Activated T-helper 2 cell treated with anti-CD3 and anti-CD28 coated beads, Interferon-gamma antibody, Interleukin-2, Interleukin-4, amounts not matched to agents 10 μg/mL and 5 μg/mL and 100 μg/mL, durations not matched to agents 14 hours and 24 hours and 36 hours (primary cell): ENCODE measurements around the gene TCEAL3. TPM values are rescaled to one million over a fixed set of nuclear protein-coding genes. Genes with fewer than 3 reads are reported as not detected.

Experiments
- DNase-seq: peaks from one replicate; pipeline ENCODE4 v3.0.0; 2021; ENCODE audit warnings: low spot score
- H3K27ac Mint-ChIP-seq: one replicate; pipeline ENCODE4 v1.8.0; 2021; ENCODE audit warnings: mixed read lengths
- H3K27me3 Mint-ChIP-seq: one replicate; pipeline ENCODE4 v1.8.0; 2021; ENCODE audit warnings: low read depth, mixed read lengths
- H3K36me3 Mint-ChIP-seq: one replicate; pipeline ENCODE4 v1.8.0; 2021; ENCODE audit warnings: low read depth, mixed read lengths
- H3K4me1 Mint-ChIP-seq: one replicate; pipeline ENCODE4 v1.8.0; 2021; ENCODE audit warnings: low read depth, mixed read lengths
- H3K4me3 Mint-ChIP-seq: one replicate; pipeline ENCODE4 v1.8.0; 2021; ENCODE audit warnings: low read depth, mild to moderate bottlenecking, moderate library complexity, mixed read lengths
- H3K9me3 Mint-ChIP-seq: one replicate; pipeline ENCODE4 v1.8.0; 2021; ENCODE audit warnings: mixed read lengths
- intact Hi-C: fragments of 100-400 bp; cut with micrococcal nuclease; formaldehyde crosslinking; loops from one replicate; pipeline ENCODE4 v1.15.1; 2023
- total RNA-seq: library from RNA; stranded (reverse); gene quantifications from 2 replicates; pipeline ENCODE4 v1.2.3, GENCODE V29; 2022

The TCEAL3 gene
- 0.78 and 0.87 TPM in 2 replicates for total RNA-seq

GRCh38 chrX:103607364-103608305, at the start of gene TCEAL3:
TCEAL3 (plus strand) TSS chrX:103607963; CDS start chrX:103609065, 1,102 bp downstream.
- no peak for DNase-seq
- Mint-ChIP-seq H3K36me3 (no peaks in the 10 kb centered on the region), H3K4me1 (no peaks in the 10 kb centered on the region), H3K27me3 (peaks cover 13% of the 10 kb centered on the region), H3K9me3 (no peaks in the 10 kb centered on the region), H3K4me3 (peak within 1 kb of the TSS; percentile 58), H3K27ac (no peak within 1 kb of the TSS)
- intact Hi-C loops, result no loop called here

GRCh38 chrX:103560256-103560655, 47.5 kb upstream of the TCEAL3 start:
- no peak for DNase-seq
- no peak overlapping the region for H3K27ac Mint-ChIP-seq
- no peaks in the 10 kb centered on the region for H3K4me1 Mint-ChIP-seq
- no peak overlapping the region for H3K4me3 Mint-ChIP-seq
- no peaks in the 10 kb centered on the region for H3K36me3 Mint-ChIP-seq
- intact Hi-C loops, result no loop called here
- no peaks in the 10 kb centered on the region for H3K9me3 Mint-ChIP-seq
- peaks cover 16% of the 10 kb centered on the region for H3K27me3 Mint-ChIP-seq

GRCh38 chrX:103562801-103563200, 45.0 kb upstream of the TCEAL3 start:
- H3K4me1 Mint-ChIP-seq, result no peaks in the 10 kb centered on the region
- H3K4me3 Mint-ChIP-seq, result no peak overlapping the region
- intact Hi-C loops, result no loop called here

GRCh38 chrX:103565197-103565596, 42.6 kb upstream of the TCEAL3 start:
- no peak for DNase-seq
- no peaks in the 10 kb centered on the region for H3K36me3 Mint-ChIP-seq
- H3K9me3 Mint-ChIP-seq, result no peaks in the 10 kb centered on the region
- intact Hi-C loops, result no loop called here
- no peaks in the 10 kb centered on the region for H3K4me1 Mint-ChIP-seq
- H3K4me3 Mint-ChIP-seq, result no peak overlapping the region
- no peak overlapping the region for H3K27ac Mint-ChIP-seq
- H3K27me3 Mint-ChIP-seq, result peaks cover 12% of the 10 kb centered on the region

More at GRCh38 chrX:103562801-103563200, 45.0 kb upstream of the TCEAL3 start:
- no peaks in the 10 kb centered on the region for H3K36me3 Mint-ChIP-seq
- no peak overlapping the region for H3K27ac Mint-ChIP-seq
- peaks cover 11% of the 10 kb centered on the region for H3K27me3 Mint-ChIP-seq
- H3K9me3 Mint-ChIP-seq, result no peaks in the 10 kb centered on the region
- no peak for DNase-seq

- Mint-ChIP-seq H3K4me3 (no peak overlapping the region), H3K36me3 (no peaks in the 10 kb centered on the region), H3K4me1 (no peaks in the 10 kb centered on the region), H3K27me3 (peaks cover 7% of the 10 kb centered on the region), H3K9me3 (no peaks in the 10 kb centered on the region), H3K27ac (no peak overlapping the region)
- no peak for DNase-seq
- intact Hi-C loops, result no loop called here
These were observed 42.0 kb upstream of the TCEAL3 start for GRCh38 chrX:103565752-103566151.

- intact Hi-C loops, result no loop called here
- H3K36me3 Mint-ChIP-seq, result no peaks in the 10 kb centered on the region
- DNase-seq, result no peak
These were observed 36.6 kb upstream of the TCEAL3 start for GRCh38 chrX:103571121-103571520.

GRCh38 chrX:103571726-103572125, 36.0 kb upstream of the TCEAL3 start:
- DNase-seq, result no peak
- Mint-ChIP-seq H3K27me3 (peaks cover 2% of the 10 kb centered on the region), H3K4me3 (no peak overlapping the region), H3K27ac (no peak overlapping the region), H3K4me1 (no peaks in the 10 kb centered on the region), H3K9me3 (no peaks in the 10 kb centered on the region), H3K36me3 (no peaks in the 10 kb centered on the region)
- intact Hi-C loops, result no loop called here

More at GRCh38 chrX:103571121-103571520, 36.6 kb upstream of the TCEAL3 start:
- Mint-ChIP-seq H3K4me1 (no peaks in the 10 kb centered on the region), H3K27ac (no peak overlapping the region), H3K27me3 (peaks cover 2% of the 10 kb centered on the region), H3K9me3 (no peaks in the 10 kb centered on the region), H3K4me3 (no peak overlapping the region)

- no peak overlapping the region for H3K27ac Mint-ChIP-seq
- H3K27me3 Mint-ChIP-seq, result peaks cover 5% of the 10 kb centered on the region
- H3K36me3 Mint-ChIP-seq, result no peaks in the 10 kb centered on the region
- H3K9me3 Mint-ChIP-seq, result no peaks in the 10 kb centered on the region
- no peak for DNase-seq
- H3K4me3 Mint-ChIP-seq, result no peak overlapping the region
- H3K4me1 Mint-ChIP-seq, result no peaks in the 10 kb centered on the region
- intact Hi-C loops, result no loop called here
These were observed 34.6 kb upstream of the TCEAL3 start for GRCh38 chrX:103573202-103573601.

- DNase-seq, result no peak
- intact Hi-C loops, result no loop called here
- Mint-ChIP-seq H3K9me3 (peaks cover 7% of the 10 kb centered on the region), H3K4me1 (peaks cover 3% of the 10 kb centered on the region), H3K27me3 (peaks cover 20% of the 10 kb centered on the region), H3K4me3 (peak overlapping the region; percentile 55), H3K36me3 (no peaks in the 10 kb centered on the region), H3K27ac (no peak overlapping the region)
These were observed 23.2 kb upstream of the TCEAL3 start for GRCh38 chrX:103584596-103584995.

- H3K36me3 Mint-ChIP-seq, result no peaks in the 10 kb centered on the region
- no peak for DNase-seq
- peak within 1 kb of the TSS; percentile 79 for H3K4me3 Mint-ChIP-seq
- peaks cover 7% of the 10 kb centered on the region for H3K9me3 Mint-ChIP-seq
- H3K4me1 Mint-ChIP-seq, result peaks cover 3% of the 10 kb centered on the region
- intact Hi-C loops, result no loop called here
- H3K27ac Mint-ChIP-seq, result no peak within 1 kb of the TSS
- H3K27me3 Mint-ChIP-seq, result peaks cover 17% of the 10 kb centered on the region
These were observed 22.1 kb upstream of the TCEAL3 start, which contains the start of gene TCEAL4 for GRCh38 chrX:103585411-103586313. TCEAL4 (plus strand) TSS chrX:103585515; CDS start chrX:103586676, 1,161 bp downstream.

GRCh38 chrX:103586314-103586646, 21.5 kb upstream of the TCEAL3 start:
- Mint-ChIP-seq H3K27ac (no peak overlapping the region), H3K4me1 (peaks cover 3% of the 10 kb centered on the region), H3K27me3 (peaks cover 13% of the 10 kb centered on the region), H3K36me3 (no peaks in the 10 kb centered on the region), H3K4me3 (peak overlapping the region; percentile 79), H3K9me3 (peaks cover 7% of the 10 kb centered on the region)
- no peak for DNase-seq
- intact Hi-C loops, result no loop called here

- H3K27me3 Mint-ChIP-seq, result peaks cover 10% of the 10 kb centered on the region
- peak overlapping the region; percentile 79 for H3K4me3 Mint-ChIP-seq
- peaks cover 7% of the 10 kb centered on the region for H3K9me3 Mint-ChIP-seq
- DNase-seq, result no peak
- no peak overlapping the region for H3K27ac Mint-ChIP-seq
- H3K4me1 Mint-ChIP-seq, result peaks cover 3% of the 10 kb centered on the region
- H3K36me3 Mint-ChIP-seq, result no peaks in the 10 kb centered on the region
- intact Hi-C loops, result no loop called here
These were observed 21.1 kb upstream of the TCEAL3 start for GRCh38 chrX:103586659-103587058.
